ENCODE measurements around the gene FNDC3B.

DNA sequence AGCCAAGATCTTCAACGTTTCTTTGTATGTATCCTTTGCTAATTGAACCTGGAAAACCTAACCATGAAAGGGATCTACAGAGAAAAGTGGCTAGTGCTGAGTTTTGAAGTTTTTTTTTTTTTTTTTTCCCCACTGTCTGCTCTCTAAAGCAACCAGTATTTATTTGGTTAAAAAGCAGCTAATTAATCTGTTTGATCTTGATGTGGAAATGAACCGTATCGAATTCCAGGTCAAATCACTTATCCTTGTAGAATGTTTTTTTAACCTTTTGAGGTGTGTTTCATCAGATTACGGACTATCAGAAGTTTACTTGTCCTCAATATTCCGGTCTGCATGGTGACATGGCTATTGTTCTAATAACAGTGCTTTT, 117.2 kb downstream of the FNDC3B start:
- TF ChIP-seq EP300 (IDR thresholded peaks at IDR 0.05; ENCODE audit: borderline replicate concordance): no peak; the same call in none of the 2 replicates
- TF ChIP-seq, protein P1, sequence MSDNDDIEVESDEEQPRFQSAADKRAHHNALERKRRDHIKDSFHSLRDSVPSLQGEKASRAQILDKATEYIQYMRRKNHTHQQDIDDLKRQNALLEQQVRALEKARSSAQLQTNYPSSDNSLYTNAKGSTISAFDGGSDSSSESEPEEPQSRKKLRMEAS (IDR thresholded peaks at IDR 0.05): no peak
- no peak for TF ChIP-seq CREB1 (IDR thresholded peaks at IDR 0.05; ENCODE audit: low read depth)
- TF ChIP-seq NFIC (IDR thresholded peaks at IDR 0.05): peak; percentile 20
- TF ChIP-seq FOXM1 (IDR thresholded peaks at IDR 0.05; ENCODE audit: borderline replicate concordance, low read depth): 0 out of 2 replicates have a peak, but pooled peaks have one; percentile 25
- TF ChIP-seq ZBTB7A (IDR thresholded peaks at IDR 0.05; ENCODE audit: low read depth): no peak
- no peak for TF ChIP-seq EGR1 (IDR thresholded peaks at IDR 0.05)

Measured in Ishikawa (cell line).